Measurements from ENCODE around the gene KPNA6.
A peak's percentile ranks its signal among the peaks of the same experiment; 100 is the strongest.
"Not testable (repeated sequence)": the region's sequence is repeated elsewhere in the genome, so short reads cannot be mapped to it uniquely, and the experiment has no call there.

KPNA6 gene

GRCh38 chr1:32107742-32108661 lies at the start of gene KPNA6:
Gene KPNA6, plus strand, starts transcription at chr1:32108056. Its CDS starts 75 bp downstream, at chr1:32108131.
- DNase-seq (ENCODE audit: low read depth, low spot score) = peak; percentile 84

- no peak for DNase-seq (ENCODE audit: low read depth, low spot score)
Measured at GRCh38 chr1:32060914-32061313, 46.9 kb upstream of the KPNA6 start.

- no peak for DNase-seq (ENCODE audit: low read depth, low spot score)
Measured at GRCh38 chr1:32062867-32063230, 45.0 kb upstream of the KPNA6 start.

- DNase-seq (ENCODE audit: low read depth, low spot score) = no peak
Measured at GRCh38 chr1:32063261-32063681, 44.6 kb upstream of the KPNA6 start.

- not testable (repeated sequence) for DNase-seq (ENCODE audit: low read depth, low spot score)
Measured at GRCh38 chr1:32065613-32066488, 42.0 kb upstream of the KPNA6 start.

GRCh38 chr1:32066489-32066873 lies 41.4 kb upstream of the KPNA6 start:
- DNase-seq (ENCODE audit: low read depth, low spot score) = no peak

GRCh38 chr1:32068957-32069588 lies 38.8 kb upstream of the KPNA6 start:
- DNase-seq (ENCODE audit: low read depth, low spot score) = no peak

- DNase-seq (ENCODE audit: low read depth, low spot score) = no peak
Measured at GRCh38 chr1:32071758-32072621, 35.9 kb upstream of the KPNA6 start.

- DNase-seq (ENCODE audit: low read depth, low spot score) = peak; percentile 85
Measured at GRCh38 chr1:32072622-32073298, 35.1 kb upstream of the KPNA6 start, which contains the start of gene TMEM39B. Gene TMEM39B, plus strand, starts transcription at chr1:32072939. Its CDS starts 109 bp downstream, at chr1:32073048.

- no peak for DNase-seq (ENCODE audit: low read depth, low spot score)
Measured at GRCh38 chr1:32073299-32074229, 34.3 kb upstream of the KPNA6 start.

GRCh38 chr1:32074841-32075240 lies 33.0 kb upstream of the KPNA6 start:
- DNase-seq (ENCODE audit: low read depth, low spot score) = no peak

GRCh38 chr1:32077451-32077850 lies 30.4 kb upstream of the KPNA6 start:
- DNase-seq (ENCODE audit: low read depth, low spot score) = no peak

GRCh38 chr1:32082022-32082421 lies 25.8 kb upstream of the KPNA6 start:
- no peak for DNase-seq (ENCODE audit: low read depth, low spot score)

GRCh38 chr1:32086381-32086780 lies 21.5 kb upstream of the KPNA6 start:
- DNase-seq (ENCODE audit: low read depth, low spot score) = not testable (repeated sequence)

- no peak for DNase-seq (ENCODE audit: low read depth, low spot score)
Measured at GRCh38 chr1:32091176-32091575, 16.7 kb upstream of the KPNA6 start.

- no peak for DNase-seq (ENCODE audit: low read depth, low spot score)
Measured at GRCh38 chr1:32091591-32091990, 16.3 kb upstream of the KPNA6 start.

- no peak for DNase-seq (ENCODE audit: low read depth, low spot score)
Measured at GRCh38 chr1:32094746-32095521, 12.9 kb upstream of the KPNA6 start.

- DNase-seq (ENCODE audit: low read depth, low spot score) = no peak
Measured at GRCh38 chr1:32099426-32099825, 8.4 kb upstream of the KPNA6 start.
